HepG2 (cell line): ENCODE measurements around the gene RICTOR. TPM values are rescaled to one million over a fixed set of nuclear protein-coding genes. Genes with fewer than 3 reads are reported as not detected.

Experiments
- NCOR1 ChIP-seq: fragments of 200-600 bp; sonication (generic); IDR thresholded peaks from 2 replicates; pipeline ENCODE4 v1.7.0; 2017; ENCODE audit warnings: antibody characterized with exemption, low read length, borderline replicate concordance
- RARA ChIP-seq: IDR thresholded peaks from 2 replicates; pipeline ENCODE4 v1.6.1; 2016; ENCODE audit warnings: missing genetic modification reagents, missing compliant biosample characterization
- RNF2 ChIP-seq: fragments of 450-650 bp; conservative IDR thresholded peaks from 2 replicates; pipeline ENCODE4 v1.6.1; 2016; ENCODE audit warnings: low read depth
- ZNF253 ChIP-seq: sonication (generic); formaldehyde crosslinking; IDR thresholded peaks from 2 replicates; pipeline ENCODE4 v1.8.0; 2022; ENCODE audit warnings: mild to moderate bottlenecking, missing genetic modification reagents, borderline replicate concordance
- ZNF709 ChIP-seq: sonication (generic); formaldehyde crosslinking; IDR thresholded peaks from 2 replicates; pipeline ENCODE4 v1.5.0; 2020; ENCODE audit warnings: mild to moderate bottlenecking, missing genetic modification reagents
- ZXDC ChIP-seq: sonication (generic); formaldehyde crosslinking; IDR thresholded peaks from 2 replicates; pipeline ENCODE4 v1.5.0; 2020; ENCODE audit warnings: mild to moderate bottlenecking, missing genetic modification reagents
- polyA plus RNA-seq, 8 experiments: library from polyadenylated mRNA; depleted of rRNA in 3 of 8; stranded (reverse) in 7 of 8; unstranded in 1 of 8; fragments of >200 nt; fragmentation: Illumina TruSeq in 4 of 8; extraction: Trizol in 4 of 8; gene quantifications; 2 replicates each; pipeline versions ENCODE4 v1.2.1 to v1.2.3, GENCODE V29; 2011 to 2016; ENCODE audit warnings: low read depth in 4 of 8, missing spikeins in 1 of 8, mixed read lengths in 1 of 8; ENCODE audit not compliant: insufficient read depth in 1 of 8
- total RNA-seq, 5 experiments: library from RNA; depleted of rRNA; stranded (reverse); fragments of >200 nt; fragmentation: Illumina TruSeq; extraction: Trizol; gene quantifications; 2 replicates each; pipeline ENCODE4 v1.2.3, GENCODE V29; 2016; ENCODE audit warnings: low read depth in 1 of 5
- TF ChIP-seq, protein P1 (sequence below): sonication (generic); formaldehyde crosslinking; conservative IDR thresholded peaks from 2 replicates; pipeline ENCODE4 v1.8.0; 2022; ENCODE audit warnings: low read depth, missing genetic modification reagents
- TF ChIP-seq, protein P2 (sequence below): sonication (generic); formaldehyde crosslinking; IDR thresholded peaks from 2 replicates; pipeline ENCODE4 v1.5.0; 2020; ENCODE audit warnings: mild to moderate bottlenecking, missing genetic modification reagents, borderline replicate concordance

The RICTOR gene
- total and polyA plus RNA-seq, 2 of the 13 experiments (the other 11 are each of a cell fraction or from before 2014, with no cell fraction given) = 10.7 to 15.4 TPM

DNA sequence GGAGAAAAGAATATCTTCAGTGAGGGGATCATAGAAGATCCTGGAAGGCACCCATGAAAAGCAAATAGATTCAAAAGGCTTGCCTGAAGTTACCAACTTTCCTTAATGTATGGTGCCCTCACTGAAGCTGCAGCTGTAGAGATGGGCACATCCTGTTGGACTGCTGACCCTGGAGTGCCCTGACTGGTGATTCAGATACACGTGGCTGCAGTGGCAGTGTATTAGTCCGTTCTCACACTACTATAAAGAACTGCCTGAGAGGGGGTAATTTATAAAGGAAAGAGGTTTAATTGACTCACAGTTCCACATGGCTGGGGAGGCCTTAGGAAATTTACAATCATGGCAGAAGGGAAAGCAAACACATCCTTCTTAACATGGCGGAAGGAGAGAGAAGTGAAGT is 148.1 kb downstream of the RICTOR start (continued):
- no peak for TF ChIP-seq ZXDC (CRISPR knock-in tag)
- TF ChIP-seq, protein P1, sequence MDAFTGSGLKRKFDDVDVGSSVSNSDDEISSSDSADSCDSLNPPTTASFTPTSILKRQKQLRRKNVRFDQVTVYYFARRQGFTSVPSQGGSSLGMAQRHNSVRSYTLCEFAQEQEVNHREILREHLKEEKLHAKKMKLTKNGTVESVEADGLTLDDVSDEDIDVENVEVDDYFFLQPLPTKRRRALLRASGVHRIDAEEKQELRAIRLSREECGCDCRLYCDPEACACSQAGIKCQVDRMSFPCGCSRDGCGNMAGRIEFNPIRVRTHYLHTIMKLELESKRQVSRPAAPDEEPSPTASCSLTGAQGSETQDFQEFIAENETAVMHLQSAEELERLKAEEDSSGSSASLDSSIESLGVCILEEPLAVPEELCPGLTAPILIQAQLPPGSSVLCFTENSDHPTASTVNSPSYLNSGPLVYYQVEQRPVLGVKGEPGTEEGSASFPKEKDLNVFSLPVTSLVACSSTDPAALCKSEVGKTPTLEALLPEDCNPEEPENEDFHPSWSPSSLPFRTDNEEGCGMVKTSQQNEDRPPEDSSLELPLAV (CRISPR knock-in tag) = no peak
- no peak for TF ChIP-seq NCOR1
- no peak for TF ChIP-seq ZNF709 (CRISPR knock-in tag)
- TF ChIP-seq, protein P2, sequence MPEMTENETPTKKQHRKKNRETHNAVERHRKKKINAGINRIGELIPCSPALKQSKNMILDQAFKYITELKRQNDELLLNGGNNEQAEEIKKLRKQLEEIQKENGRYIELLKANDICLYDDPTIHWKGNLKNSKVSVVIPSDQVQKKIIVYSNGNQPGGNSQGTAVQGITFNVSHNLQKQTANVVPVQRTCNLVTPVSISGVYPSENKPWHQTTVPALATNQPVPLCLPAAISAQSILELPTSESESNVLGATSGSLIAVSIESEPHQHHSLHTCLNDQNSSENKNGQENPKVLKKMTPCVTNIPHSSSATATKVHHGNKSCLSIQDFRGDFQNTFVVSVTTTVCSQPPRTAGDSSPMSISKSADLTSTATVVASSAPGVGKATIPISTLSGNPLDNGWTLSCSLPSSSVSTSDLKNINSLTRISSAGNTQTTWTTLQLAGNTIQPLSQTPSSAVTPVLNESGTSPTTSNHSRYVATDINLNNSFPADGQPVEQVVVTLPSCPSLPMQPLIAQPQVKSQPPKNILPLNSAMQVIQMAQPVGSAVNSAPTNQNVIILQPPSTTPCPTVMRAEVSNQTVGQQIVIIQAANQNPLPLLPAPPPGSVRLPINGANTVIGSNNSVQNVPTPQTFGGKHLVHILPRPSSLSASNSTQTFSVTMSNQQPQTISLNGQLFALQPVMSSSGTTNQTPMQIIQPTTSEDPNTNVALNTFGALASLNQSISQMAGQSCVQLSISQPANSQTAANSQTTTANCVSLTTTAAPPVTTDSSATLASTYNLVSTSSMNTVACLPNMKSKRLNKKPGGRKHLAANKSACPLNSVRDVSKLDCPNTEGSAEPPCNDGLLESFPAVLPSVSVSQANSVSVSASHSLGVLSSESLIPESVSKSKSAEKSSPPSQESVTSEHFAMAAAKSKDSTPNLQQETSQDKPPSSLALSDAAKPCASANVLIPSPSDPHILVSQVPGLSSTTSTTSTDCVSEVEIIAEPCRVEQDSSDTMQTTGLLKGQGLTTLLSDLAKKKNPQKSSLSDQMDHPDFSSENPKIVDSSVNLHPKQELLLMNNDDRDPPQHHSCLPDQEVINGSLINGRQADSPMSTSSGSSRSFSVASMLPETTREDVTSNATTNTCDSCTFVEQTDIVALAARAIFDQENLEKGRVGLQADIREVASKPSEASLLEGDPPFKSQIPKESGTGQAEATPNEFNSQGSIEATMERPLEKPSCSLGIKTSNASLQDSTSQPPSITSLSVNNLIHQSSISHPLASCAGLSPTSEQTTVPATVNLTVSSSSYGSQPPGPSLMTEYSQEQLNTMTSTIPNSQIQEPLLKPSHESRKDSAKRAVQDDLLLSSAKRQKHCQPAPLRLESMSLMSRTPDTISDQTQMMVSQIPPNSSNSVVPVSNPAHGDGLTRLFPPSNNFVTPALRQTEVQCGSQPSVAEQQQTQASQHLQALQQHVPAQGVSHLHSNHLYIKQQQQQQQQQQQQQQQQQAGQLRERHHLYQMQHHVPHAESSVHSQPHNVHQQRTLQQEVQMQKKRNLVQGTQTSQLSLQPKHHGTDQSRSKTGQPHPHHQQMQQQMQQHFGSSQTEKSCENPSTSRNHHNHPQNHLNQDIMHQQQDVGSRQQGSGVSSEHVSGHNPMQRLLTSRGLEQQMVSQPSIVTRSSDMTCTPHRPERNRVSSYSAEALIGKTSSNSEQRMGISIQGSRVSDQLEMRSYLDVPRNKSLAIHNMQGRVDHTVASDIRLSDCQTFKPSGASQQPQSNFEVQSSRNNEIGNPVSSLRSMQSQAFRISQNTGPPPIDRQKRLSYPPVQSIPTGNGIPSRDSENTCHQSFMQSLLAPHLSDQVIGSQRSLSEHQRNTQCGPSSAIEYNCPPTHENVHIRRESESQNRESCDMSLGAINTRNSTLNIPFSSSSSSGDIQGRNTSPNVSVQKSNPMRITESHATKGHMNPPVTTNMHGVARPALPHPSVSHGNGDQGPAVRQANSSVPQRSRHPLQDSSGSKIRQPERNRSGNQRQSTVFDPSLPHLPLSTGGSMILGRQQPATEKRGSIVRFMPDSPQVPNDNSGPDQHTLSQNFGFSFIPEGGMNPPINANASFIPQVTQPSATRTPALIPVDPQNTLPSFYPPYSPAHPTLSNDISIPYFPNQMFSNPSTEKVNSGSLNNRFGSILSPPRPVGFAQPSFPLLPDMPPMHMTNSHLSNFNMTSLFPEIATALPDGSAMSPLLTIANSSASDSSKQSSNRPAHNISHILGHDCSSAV (CRISPR knock-in tag) = no peak
- TF ChIP-seq RNF2 = no peak
- no peak for TF ChIP-seq ZNF253 (CRISPR knock-in tag)
- TF ChIP-seq RARA (CRISPR knock-in tag) = no peak
- TF ChIP-seq, all 625 proteins: peak for 0
